ENCODE data around the gene MCRIP2. TPM values are rescaled to one million over a fixed set of nuclear protein-coding genes. Genes with fewer than 3 reads are reported as not detected.

The MCRIP2 gene
- total and polyA plus RNA-seq, 9 of the 15 experiments (the other 6 are each of a cell fraction or from before 2014, with no cell fraction given): 0.80 to 120 (median 35.2) TPM

DNA sequence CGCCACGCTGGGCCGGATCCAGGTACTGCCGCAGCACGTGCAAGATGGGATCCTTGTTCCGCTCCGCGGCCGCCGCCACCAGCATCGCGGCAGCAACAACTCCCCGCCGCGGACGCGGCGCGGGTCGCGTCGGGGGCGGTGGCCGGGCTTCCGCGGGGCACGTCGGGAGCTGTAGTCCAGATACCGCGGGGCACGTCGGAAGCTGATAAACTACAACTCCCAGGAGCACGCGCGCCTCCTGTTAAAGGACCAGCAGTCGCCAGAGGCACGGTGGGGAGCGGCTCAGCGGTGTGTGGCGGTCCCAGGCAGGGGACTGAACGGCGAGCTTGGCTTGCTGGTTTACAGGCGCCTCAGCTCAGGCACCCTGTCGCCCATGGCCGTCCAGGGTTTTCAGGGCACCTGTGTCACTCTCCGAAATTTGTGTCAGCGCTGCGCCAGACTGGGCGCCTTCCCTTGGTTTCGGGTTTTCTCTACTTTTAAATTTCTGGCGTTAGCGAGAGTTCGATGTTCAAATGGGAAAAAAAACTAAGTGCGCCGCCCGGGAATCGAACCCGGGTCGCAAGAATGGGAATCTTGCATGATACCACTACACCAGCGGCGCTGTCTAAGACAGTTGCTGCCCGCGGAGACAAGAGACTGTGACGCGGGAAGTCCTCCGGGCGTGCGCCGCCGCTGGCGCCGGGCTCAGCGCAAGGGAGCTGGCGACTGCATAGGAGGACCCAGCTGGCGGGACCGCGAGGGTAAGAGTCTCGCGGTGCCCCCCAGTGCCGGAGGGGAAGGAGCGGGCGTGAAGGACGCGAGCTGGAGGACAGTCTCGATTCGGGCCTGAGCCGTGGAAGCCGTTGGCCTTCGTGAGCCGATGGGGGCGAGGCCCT, 5.2 kb upstream of the MCRIP2 start, which contains the start of gene METTL26 (continued):
- TF ChIP-seq, protein P1, sequence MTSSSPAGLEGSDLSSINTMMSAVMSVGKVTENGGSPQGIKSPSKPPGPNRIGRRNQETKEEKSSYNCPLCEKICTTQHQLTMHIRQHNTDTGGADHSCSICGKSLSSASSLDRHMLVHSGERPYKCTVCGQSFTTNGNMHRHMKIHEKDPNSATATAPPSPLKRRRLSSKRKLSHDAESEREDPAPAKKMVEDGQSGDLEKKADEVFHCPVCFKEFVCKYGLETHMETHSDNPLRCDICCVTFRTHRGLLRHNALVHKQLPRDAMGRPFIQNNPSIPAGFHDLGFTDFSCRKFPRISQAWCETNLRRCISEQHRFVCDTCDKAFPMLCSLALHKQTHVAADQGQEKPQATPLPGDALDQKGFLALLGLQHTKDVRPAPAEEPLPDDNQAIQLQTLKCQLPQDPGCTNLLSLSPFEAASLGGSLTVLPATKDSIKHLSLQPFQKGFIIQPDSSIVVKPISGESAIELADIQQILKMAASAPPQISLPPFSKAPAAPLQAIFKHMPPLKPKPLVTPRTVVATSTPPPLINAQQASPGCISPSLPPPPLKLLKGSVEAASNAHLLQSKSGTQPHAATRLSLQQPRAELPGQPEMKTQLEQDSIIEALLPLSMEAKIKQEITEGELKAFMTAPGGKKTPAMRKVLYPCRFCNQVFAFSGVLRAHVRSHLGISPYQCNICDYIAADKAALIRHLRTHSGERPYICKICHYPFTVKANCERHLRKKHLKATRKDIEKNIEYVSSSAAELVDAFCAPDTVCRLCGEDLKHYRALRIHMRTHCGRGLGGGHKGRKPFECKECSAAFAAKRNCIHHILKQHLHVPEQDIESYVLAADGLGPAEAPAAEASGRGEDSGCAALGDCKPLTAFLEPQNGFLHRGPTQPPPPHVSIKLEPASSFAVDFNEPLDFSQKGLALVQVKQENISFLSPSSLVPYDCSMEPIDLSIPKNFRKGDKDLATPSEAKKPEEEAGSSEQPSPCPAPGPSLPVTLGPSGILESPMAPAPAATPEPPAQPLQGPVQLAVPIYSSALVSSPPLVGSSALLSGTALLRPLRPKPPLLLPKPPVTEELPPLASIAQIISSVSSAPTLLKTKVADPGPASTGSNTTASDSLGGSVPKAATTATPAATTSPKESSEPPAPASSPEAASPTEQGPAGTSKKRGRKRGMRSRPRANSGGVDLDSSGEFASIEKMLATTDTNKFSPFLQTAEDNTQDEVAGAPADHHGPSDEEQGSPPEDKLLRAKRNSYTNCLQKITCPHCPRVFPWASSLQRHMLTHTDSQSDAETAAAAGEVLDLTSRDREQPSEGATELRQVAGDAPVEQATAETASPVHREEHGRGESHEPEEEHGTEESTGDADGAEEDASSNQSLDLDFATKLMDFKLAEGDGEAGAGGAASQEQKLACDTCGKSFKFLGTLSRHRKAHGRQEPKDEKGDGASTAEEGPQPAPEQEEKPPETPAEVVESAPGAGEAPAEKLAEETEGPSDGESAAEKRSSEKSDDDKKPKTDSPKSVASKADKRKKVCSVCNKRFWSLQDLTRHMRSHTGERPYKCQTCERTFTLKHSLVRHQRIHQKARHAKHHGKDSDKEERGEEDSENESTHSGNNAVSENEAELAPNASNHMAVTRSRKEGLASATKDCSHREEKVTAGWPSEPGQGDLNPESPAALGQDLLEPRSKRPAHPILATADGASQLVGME (CRISPR knock-in tag; IDR thresholded peaks at IDR 0.05): peak; percentile 60; the same call in 1 of the 2 replicates
- TF ChIP-seq GTF3C2 (IDR thresholded peaks at IDR 0.05; ENCODE audit: borderline replicate concordance, extremely low read depth, insufficient read length) (peak; percentile 80), RBBP5 (IDR thresholded peaks at IDR 0.05; ENCODE audit: borderline replicate concordance, insufficient read depth, low read length, poor library complexity, severe bottlenecking) (peak; percentile 75), BRD4 (IDR thresholded peaks at IDR 0.05) (peak; percentile 97), ZNF263 (CRISPR knock-in tag; IDR thresholded peaks at IDR 0.05; ENCODE audit: borderline replicate concordance) (peak; percentile 49; the same call in 1 of the 2 replicates), ZNF778 (CRISPR knock-in tag; IDR thresholded peaks at IDR 0.05) (no peak), POLR2G (IDR thresholded peaks at IDR 0.05; ENCODE audit: low read depth, low read length) (peak; percentile 90), JUND (IDR thresholded peaks at IDR 0.05; ENCODE audit: borderline replicate concordance, low read depth, low read length) (peak; percentile 54), JUND (tag; IDR thresholded peaks at IDR 0.05; ENCODE audit: borderline replicate concordance, low read depth, low read length) (no peak; the same call in 2 of the 3 replicates), STAT5B (CRISPR knock-in tag; IDR thresholded peaks at IDR 0.05) (no peak), L3MBTL2 (IDR thresholded peaks at IDR 0.05) (peak; percentile 98), ZNF41 (CRISPR knock-in tag; conservative IDR thresholded peaks at IDR 0.05) (no peak), GABPB2 (CRISPR knock-in tag; conservative IDR thresholded peaks at IDR 0.05) (no peak), ZNF76 (CRISPR knock-in tag; IDR thresholded peaks at IDR 0.05; ENCODE audit: borderline replicate concordance) (peak; percentile 71; the same call in 1 of the 2 replicates), SP1 (CRISPR knock-in tag; IDR thresholded peaks at IDR 0.05) (peak; percentile 90)
- TF ChIP-seq, protein P2, sequence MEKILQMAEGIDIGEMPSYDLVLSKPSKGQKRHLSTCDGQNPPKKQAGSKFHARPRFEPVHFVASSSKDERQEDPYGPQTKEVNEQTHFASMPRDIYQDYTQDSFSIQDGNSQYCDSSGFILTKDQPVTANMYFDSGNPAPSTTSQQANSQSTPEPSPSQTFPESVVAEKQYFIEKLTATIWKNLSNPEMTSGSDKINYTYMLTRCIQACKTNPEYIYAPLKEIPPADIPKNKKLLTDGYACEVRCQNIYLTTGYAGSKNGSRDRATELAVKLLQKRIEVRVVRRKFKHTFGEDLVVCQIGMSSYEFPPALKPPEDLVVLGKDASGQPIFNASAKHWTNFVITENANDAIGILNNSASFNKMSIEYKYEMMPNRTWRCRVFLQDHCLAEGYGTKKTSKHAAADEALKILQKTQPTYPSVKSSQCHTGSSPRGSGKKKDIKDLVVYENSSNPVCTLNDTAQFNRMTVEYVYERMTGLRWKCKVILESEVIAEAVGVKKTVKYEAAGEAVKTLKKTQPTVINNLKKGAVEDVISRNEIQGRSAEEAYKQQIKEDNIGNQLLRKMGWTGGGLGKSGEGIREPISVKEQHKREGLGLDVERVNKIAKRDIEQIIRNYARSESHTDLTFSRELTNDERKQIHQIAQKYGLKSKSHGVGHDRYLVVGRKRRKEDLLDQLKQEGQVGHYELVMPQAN (IDR thresholded peaks at IDR 0.05; ENCODE audit: borderline replicate concordance): peak; percentile 79; the same call in 1 of the 2 replicates
